Measurements from ENCODE around the gene MGLL.

Gene MGLL

DNA sequence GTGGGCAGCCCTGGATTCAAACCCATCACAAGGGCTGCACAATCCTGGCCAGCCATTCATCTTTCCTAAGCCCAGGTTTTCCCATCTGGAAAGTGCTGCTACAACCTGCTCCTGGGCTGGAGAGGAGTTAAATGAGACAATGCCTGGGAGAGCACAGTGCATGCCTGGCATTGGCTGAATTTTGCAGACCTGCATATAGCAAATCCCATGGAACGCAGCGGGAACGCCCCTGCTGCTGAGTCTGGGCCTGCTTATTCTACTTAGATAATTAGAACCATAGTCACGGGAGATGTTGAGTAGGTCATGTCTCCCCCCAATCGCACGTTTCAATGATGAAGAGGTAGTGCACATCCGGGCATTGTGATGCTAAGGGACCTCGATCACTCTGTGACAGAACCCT is 102.9 kb downstream of the MGLL start:
- no peak overlapping the region for H3K4me2 ChIP-seq (ENCODE audit: low read depth, low read length)
- no peaks in the 10 kb centered on the region for H3K79me2 ChIP-seq (ENCODE audit: low read length)
- H3F3A ChIP-seq (ENCODE audit: insufficient read depth, low read length): no peaks in the 10 kb centered on the region
- no peak overlapping the region for H3K27ac ChIP-seq (ENCODE audit: low read length)
- no peak for DNase-seq
- no peaks in the 10 kb centered on the region for H3K9me2 ChIP-seq (replicated peaks; ENCODE audit: insufficient read depth, low read length)
- no peak overlapping the region for H2AFZ ChIP-seq (ENCODE audit: low read length)
- no peaks in the 10 kb centered on the region for H4K20me1 ChIP-seq (ENCODE audit: insufficient read depth, low read length)
- no peak overlapping the region for H3K9ac ChIP-seq (ENCODE audit: low read length)
- no peaks in the 10 kb centered on the region for H3K36me3 ChIP-seq (replicated peaks; ENCODE audit: insufficient read depth, low read length)
- H3K9me3 ChIP-seq (replicated peaks; ENCODE audit: insufficient read depth, low read length): no peaks in the 10 kb centered on the region
- H3K4me1 ChIP-seq (ENCODE audit: low read length): no peaks in the 10 kb centered on the region
- no peak overlapping the region for H3K4me3 ChIP-seq (ENCODE audit: low read length)
- TF ChIP-seq EZH2 (optimal IDR thresholded peaks at IDR 0.05; ENCODE audit: low read depth, low read length): no peak
- no peak for TF ChIP-seq EZH2phosphoT487 (IDR thresholded peaks at IDR 0.05; ENCODE audit: low read length)
- TF ChIP-seq CTCF (IDR thresholded peaks at IDR 0.05; ENCODE audit: low read length): no peak
- H3K27me3 ChIP-seq (replicated peaks; ENCODE audit: insufficient read depth, low read length): no peaks in the 10 kb centered on the region

DNA sequence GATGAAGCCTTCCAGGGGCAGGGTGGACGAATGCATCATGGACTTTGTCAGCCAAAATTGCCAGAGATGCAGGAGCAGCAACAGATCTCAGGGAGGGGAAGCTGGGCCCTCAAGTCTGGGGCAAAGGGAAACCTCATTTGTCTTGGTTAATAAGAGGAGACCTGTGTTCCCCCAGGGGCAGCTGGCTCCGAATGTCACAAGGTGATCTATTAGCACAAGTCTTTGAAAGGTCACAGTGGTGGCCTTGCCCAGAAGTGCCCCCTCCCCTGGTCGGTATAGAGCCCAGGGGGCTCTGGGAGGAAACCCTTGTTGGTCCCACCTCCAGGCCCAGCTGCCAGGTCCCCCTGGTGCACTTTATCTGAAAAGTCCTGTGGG is 103.4 kb downstream of the MGLL start:
- no peaks in the 10 kb centered on the region for H3K36me3 ChIP-seq (replicated peaks; ENCODE audit: insufficient read depth, low read length)
- H3K27me3 ChIP-seq (replicated peaks; ENCODE audit: insufficient read depth, low read length): no peaks in the 10 kb centered on the region
- H3K79me2 ChIP-seq (ENCODE audit: low read length): no peaks in the 10 kb centered on the region
- no peaks in the 10 kb centered on the region for H3K9me3 ChIP-seq (replicated peaks; ENCODE audit: insufficient read depth, low read length)
- no peaks in the 10 kb centered on the region for H3K9me2 ChIP-seq (replicated peaks; ENCODE audit: insufficient read depth, low read length)
- no peaks in the 10 kb centered on the region for H3K4me1 ChIP-seq (ENCODE audit: low read length)
- no peaks in the 10 kb centered on the region for H4K20me1 ChIP-seq (ENCODE audit: insufficient read depth, low read length)
- no peak overlapping the region for H3K9ac ChIP-seq (ENCODE audit: low read length)
- H3K27ac ChIP-seq (ENCODE audit: low read length): no peak overlapping the region
- DNase-seq: no peak
- H3F3A ChIP-seq (ENCODE audit: insufficient read depth, low read length): no peaks in the 10 kb centered on the region
- no peak overlapping the region for H2AFZ ChIP-seq (ENCODE audit: low read length)
- H3K4me2 ChIP-seq (ENCODE audit: low read depth, low read length): no peak overlapping the region
- TF ChIP-seq EZH2 (optimal IDR thresholded peaks at IDR 0.05; ENCODE audit: low read depth, low read length) (no peak), EZH2phosphoT487 (IDR thresholded peaks at IDR 0.05; ENCODE audit: low read length) (no peak), CTCF (IDR thresholded peaks at IDR 0.05; ENCODE audit: low read length) (no peak)
- H3K4me3 ChIP-seq (ENCODE audit: low read length): no peak overlapping the region

- Histone ChIP-seq H3K27me3 (replicated peaks; ENCODE audit: insufficient read depth, low read length) (no peaks in the 10 kb centered on the region), H3F3A (ENCODE audit: insufficient read depth, low read length) (no peaks in the 10 kb centered on the region), H3K4me2 (ENCODE audit: low read depth, low read length) (no peak overlapping the region), H3K4me1 (ENCODE audit: low read length) (no peaks in the 10 kb centered on the region), H4K20me1 (ENCODE audit: insufficient read depth, low read length) (no peaks in the 10 kb centered on the region), H3K79me2 (ENCODE audit: low read length) (no peaks in the 10 kb centered on the region), H2AFZ (ENCODE audit: low read length) (no peak overlapping the region), H3K9me2 (replicated peaks; ENCODE audit: insufficient read depth, low read length) (no peaks in the 10 kb centered on the region), H3K9ac (ENCODE audit: low read length) (no peak overlapping the region), H3K4me3 (ENCODE audit: low read length) (no peak overlapping the region), H3K27ac (ENCODE audit: low read length) (no peak overlapping the region), H3K36me3 (replicated peaks; ENCODE audit: insufficient read depth, low read length) (no peaks in the 10 kb centered on the region), H3K9me3 (replicated peaks; ENCODE audit: insufficient read depth, low read length) (no peaks in the 10 kb centered on the region)
- no peak for DNase-seq
- TF ChIP-seq EZH2 (optimal IDR thresholded peaks at IDR 0.05; ENCODE audit: low read depth, low read length): no peak
- TF ChIP-seq CTCF (IDR thresholded peaks at IDR 0.05; ENCODE audit: low read length): no peak
- no peak for TF ChIP-seq EZH2phosphoT487 (IDR thresholded peaks at IDR 0.05; ENCODE audit: low read length)
These were observed 103.9 kb downstream of the MGLL start for GRCh38 chr3:127718245-127718915.

Measured in MM.1S (cell line).